Keratinocyte (primary cell): Measurements from ENCODE around the gene RNF157. TPM values are rescaled to one million over a fixed set of nuclear protein-coding genes. Genes with fewer than 3 reads are reported as not detected.
"Not testable (repeated sequence)": the region's sequence is repeated elsewhere in the genome, so short reads cannot be mapped to it uniquely, and the experiment has no call there.

Experiments used
- DNase-seq: peaks from one replicate; pipeline ENCODE4 v3.0.0-alpha.2; 2011; ENCODE audit warnings: low read depth, missing footprints, low spot score
- FAIRE-seq: peaks from 2 replicates; lab custom pipeline; 2011; peaks lifted over from hg19 to GRCh38; lab: Jason Lieb, UNC
- H2AFZ ChIP-seq: 2 replicates; pipeline ENCODE4 v1.6.0; 2012; ENCODE audit warnings: low read length, control low read depth, inconsistent platforms; ENCODE audit not compliant: control insufficient read depth
- H3K27ac ChIP-seq: 2 replicates; pipeline ENCODE4 v1.5.1; 2011; ENCODE audit warnings: low read length; ENCODE audit not compliant: control insufficient read depth, insufficient read depth
- H3K27me3 ChIP-seq: 3 replicates; pipeline ENCODE4 v1.6.0; 2011; ENCODE audit warnings: low read length; ENCODE audit not compliant: control insufficient read depth, insufficient read depth; ENCODE audit errors: extremely low read depth
- H3K36me3 ChIP-seq, 2 experiments: 2 replicates in 1 of 2; 3 replicates in 1 of 2; pipeline ENCODE4 v1.5.1; 2011; ENCODE audit warnings: low read length in 2 of 2, mild to moderate bottlenecking in 1 of 2; ENCODE audit not compliant: control insufficient read depth in 2 of 2, insufficient read depth in 2 of 2; ENCODE audit errors: extremely low read depth in 1 of 2
- H3K4me1 ChIP-seq: 3 replicates; pipeline ENCODE4 v1.5.1; 2011; ENCODE audit warnings: low read length; ENCODE audit not compliant: control insufficient read depth, insufficient read depth; ENCODE audit errors: extremely low read depth
- H3K4me2 ChIP-seq: 3 replicates; pipeline ENCODE4 v1.6.0; 2011; ENCODE audit warnings: low read depth, low read length; ENCODE audit not compliant: control insufficient read depth, insufficient read depth; ENCODE audit errors: extremely low read depth
- H3K4me3 ChIP-seq, 3 experiments: fragments of 200-600 bp in 1 of 3; sonication (generic) in 1 of 3; 2 replicates in 2 of 3; 3 replicates in 1 of 3; pipeline ENCODE4 v1.5.1; 2011 to 2016; ENCODE audit warnings: low read length in 3 of 3, mild to moderate bottlenecking in 3 of 3, control low read depth in 2 of 3, inconsistent platforms in 1 of 3, low read depth in 1 of 3, mixed read lengths in 1 of 3, mixed run types in 1 of 3, moderate library complexity in 1 of 3; ENCODE audit not compliant: control insufficient read depth in 2 of 3, insufficient read depth in 2 of 3; ENCODE audit errors: extremely low read depth in 1 of 3
- H3K79me2 ChIP-seq: 2 replicates; pipeline ENCODE4 v1.6.0; 2012; ENCODE audit warnings: low read length; ENCODE audit not compliant: control insufficient read depth, insufficient read depth
- H3K9ac ChIP-seq: 3 replicates; pipeline ENCODE4 v1.6.0; 2011; ENCODE audit warnings: low read length; ENCODE audit not compliant: control insufficient read depth, insufficient read depth; ENCODE audit errors: extremely low read depth
- H3K9me1 ChIP-seq: 3 replicates; pipeline ENCODE4 v1.6.0; 2011; ENCODE audit warnings: low read length; ENCODE audit not compliant: control insufficient read depth, insufficient read depth; ENCODE audit errors: extremely low read depth
- H3K9me3 ChIP-seq: 2 replicates; pipeline ENCODE4 v1.5.1; 2012; ENCODE audit warnings: low read depth, low read length; ENCODE audit not compliant: control insufficient read depth
- H4K20me1 ChIP-seq: 3 replicates; pipeline ENCODE4 v1.6.0; 2011; ENCODE audit warnings: low read length; ENCODE audit not compliant: control insufficient read depth, insufficient read depth; ENCODE audit errors: extremely low read depth
- CTCF ChIP-seq, 3 experiments: IDR thresholded peaks in 1 of 3; conservative IDR thresholded peaks in 1 of 3; optimal IDR thresholded peaks in 1 of 3; 2 replicates in 2 of 3; 3 replicates in 1 of 3; pipeline versions ENCODE3 to v1.5.1; 2011; ENCODE audit warnings: low read length in 3 of 3, mild to moderate bottlenecking in 3 of 3, moderate library complexity in 2 of 3, control low read depth in 1 of 3, inconsistent platforms in 1 of 3; ENCODE audit not compliant: insufficient read depth in 2 of 3; ENCODE audit errors: extremely low read depth in 1 of 3
- EZH2 ChIP-seq: IDR thresholded peaks from one replicate; pipeline ENCODE4 v1.6.1; 2012; ENCODE audit warnings: inconsistent platforms, mild to moderate bottlenecking, low read length, moderate library complexity
- dilution Hi-C: fragments of 300-500 bp; cut with MboI; formaldehyde crosslinking; loops from one replicate; pipeline ENCODE4 v1.7.0; 2020; ENCODE audit warnings: low sequenced_read_pairs; ENCODE audit not compliant: extremely low pct_ligation_motif_present
- polyA plus RNA-seq, 5 experiments: library from polyadenylated mRNA; depleted of rRNA in 3 of 5; stranded (reverse) in 3 of 5; stranded (forward) in 1 of 5; unstranded in 1 of 5; fragments of >200 nt; gene quantifications; 1 replicate in 1 of 5; 2 replicates in 3 of 5; 3 replicates in 1 of 5; pipeline versions ENCODE4 v1.2.1 to v1.2.3, GENCODE V29; 2011 to 2012; ENCODE audit warnings: missing spikeins in 2 of 5, low read depth in 1 of 5, low replicate concordance in 1 of 5

RNF157 gene
- polyA plus RNA-seq, 1 donor (not counting 4 experiments of a cell fraction or from before 2014, with no cell fraction given) = not detected

- TF ChIP-seq CTCF (optimal IDR thresholded peaks at IDR 0.05 in 1 of 3, IDR thresholded peaks at IDR 0.05 in 1 of 3, conservative IDR thresholded peaks at IDR 0.05 in 1 of 3; ENCODE audit: extremely low read depth in 1 of 3, insufficient read depth in 2 of 3, low read length in 3 of 3) = no peak
- TF ChIP-seq EZH2 = no peak
Observed at GRCh38 chr17:76260669-76261068, 20.4 kb upstream of the RNF157 start.

DNA sequence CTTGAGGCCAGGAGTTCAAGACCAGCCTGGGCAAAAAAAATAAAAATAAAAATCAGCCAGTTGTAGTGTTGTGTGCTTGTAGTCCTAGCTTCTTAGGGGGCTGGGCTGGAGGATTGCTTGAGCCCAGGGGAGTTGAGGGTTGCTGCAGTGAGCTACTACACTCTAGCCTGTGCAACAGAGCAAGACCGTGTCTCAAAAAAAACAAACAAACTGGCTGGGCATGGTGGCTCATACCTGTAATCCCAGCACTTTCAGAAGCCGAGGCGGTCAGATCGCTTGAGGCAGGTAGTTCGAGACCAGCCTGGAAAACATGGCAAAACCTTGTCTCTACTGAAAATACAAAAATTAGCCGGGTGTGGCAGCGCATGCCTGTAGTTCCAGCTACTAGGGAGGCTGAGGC, 19.9 kb upstream of the RNF157 start:
- Histone ChIP-seq H3K36me3 (no peaks in the 10 kb centered on the region), H3K4me3 (no peak overlapping the region), H4K20me1 (no peaks in the 10 kb centered on the region), H3K4me2 (no peak overlapping the region), H3K4me1 (peaks cover 27% of the 10 kb centered on the region), H3K9me3 (no peaks in the 10 kb centered on the region), H3K79me2 (no peaks in the 10 kb centered on the region), H3K9ac (no peak overlapping the region), H3K27me3 (no peaks in the 10 kb centered on the region), H2AFZ (no peak overlapping the region), H3K27ac (no peak overlapping the region), H3K9me1 (no peaks in the 10 kb centered on the region)
- no peak for DNase-seq
- dilution Hi-C loops = no loop called here
- no peak for FAIRE-seq
- TF ChIP-seq CTCF (optimal IDR thresholded peaks at IDR 0.05 in 1 of 3, IDR thresholded peaks at IDR 0.05 in 1 of 3, conservative IDR thresholded peaks at IDR 0.05 in 1 of 3; ENCODE audit: extremely low read depth in 1 of 3, insufficient read depth in 2 of 3, low read length in 3 of 3) = no peak
- no peak for TF ChIP-seq EZH2

More at GRCh38 chr17:76260669-76261068, 20.4 kb upstream of the RNF157 start:
- H2AFZ ChIP-seq = no peak overlapping the region
- no peaks in the 10 kb centered on the region for H3K9me3 ChIP-seq
- no peak for DNase-seq
- H3K27ac ChIP-seq = no peak overlapping the region
- H3K4me2 ChIP-seq = no peak overlapping the region
- H3K4me3 ChIP-seq = no peak overlapping the region
- peaks cover under 1% of the 10 kb centered on the region for H3K79me2 ChIP-seq
- H3K36me3 ChIP-seq = no peaks in the 10 kb centered on the region
- dilution Hi-C loops = no loop called here
- H3K27me3 ChIP-seq = no peaks in the 10 kb centered on the region
- no peak for FAIRE-seq
- H3K4me1 ChIP-seq = peaks cover 27% of the 10 kb centered on the region
- no peaks in the 10 kb centered on the region for H4K20me1 ChIP-seq
- no peaks in the 10 kb centered on the region for H3K9me1 ChIP-seq
- H3K9ac ChIP-seq = no peak overlapping the region

- DNase-seq, H3K9me1 ChIP-seq, dilution Hi-C loops, H4K20me1 ChIP-seq, H3K27me3 ChIP-seq, H3K9ac ChIP-seq, H3K9me3 ChIP-seq, H3K4me2 ChIP-seq, H3K79me2 ChIP-seq, H3K27ac ChIP-seq, H3K36me3 ChIP-seq, H2AFZ ChIP-seq, FAIRE-seq, H3K4me3 ChIP-seq: not testable (repeated sequence)
- H3K4me1 ChIP-seq = peaks cover 12% of the 10 kb centered on the region
Observed at GRCh38 chr17:76256430-76257050, 16.2 kb upstream of the RNF157 start.
